Upper lobe of right lung (tissue), 1 donor: ENCODE data around the gene UQCRQ. TPM values are rescaled to one million over a fixed set of nuclear protein-coding genes. Genes with fewer than 3 reads are reported as not detected.

Experiments used
- ATAC-seq: fragments of 200-7000 bp; cut with Tn5 transposase; one replicate; pipeline ENCODE4 v1.9.1; 2020; ENCODE audit warnings: mild to moderate bottlenecking, moderate library complexity
- DNase-seq: peaks from one replicate; pipeline ENCODE4 v3.0.0-alpha.2; 2020
- H3K27ac ChIP-seq: fragments of 200-600 bp; one replicate; pipeline ENCODE4 v1.8.0; 2022
- H3K27me3 ChIP-seq: fragments of 200-600 bp; one replicate; pipeline ENCODE4 v1.8.0; 2022; ENCODE audit warnings: mild to moderate bottlenecking
- H3K36me3 ChIP-seq: fragments of 200-600 bp; one replicate; pipeline ENCODE4 v1.8.0; 2022
- H3K4me1 ChIP-seq: fragments of 200-600 bp; one replicate; pipeline ENCODE4 v1.8.0; 2022
- H3K4me3 ChIP-seq: fragments of 200-600 bp; one replicate; pipeline ENCODE4 v1.8.0; 2022; ENCODE audit warnings: mild to moderate bottlenecking
- H3K9me3 ChIP-seq: fragments of 200-600 bp; one replicate; pipeline ENCODE4 v1.8.0; 2022
- CTCF ChIP-seq: fragments of 200-600 bp; IDR thresholded peaks from one replicate; pipeline ENCODE4 v1.8.0; 2022; ENCODE audit warnings: antibody characterized with exemption
- intact Hi-C: fragments of 100-400 bp; cut with DNase I; formaldehyde crosslinking; loops from one replicate; pipeline ENCODE4 v1.11.0; 2022
- total RNA-seq: library from RNA; stranded (reverse); fragmentation: NEBNext Ultra II Directional; extraction: Animal tissue kit (Norgen Biotek cat#: 25700); gene quantifications from one replicate; pipeline ENCODE4 v1.2.1, GENCODE V29; 2021
- donor health status: DM: no; HTN: yes; CAD: no; lungs with severe emphysema.

UQCRQ gene
- total RNA-seq, 1 donor from 2014 or later: 256 TPM

- H3K4me3 ChIP-seq: peak overlapping the region; percentile 10
These were observed 40.5 kb upstream of the UQCRQ start for GRCh38 chr5:132825834-132826391.

GRCh38 chr5:132826424-132827082, 39.9 kb upstream of the UQCRQ start:
- DNase-seq (peak; percentile 51), ATAC-seq (no peak)
- Histone ChIP-seq H3K27me3 (no peaks in the 10 kb centered on the region), H3K9me3 (no peaks in the 10 kb centered on the region), H3K36me3 (no peaks in the 10 kb centered on the region), H3K27ac (peak overlapping the region; percentile 31), H3K4me1 (peaks cover 29% of the 10 kb centered on the region), H3K4me3 (no peak overlapping the region)
- TF ChIP-seq CTCF: no peak
- intact Hi-C loops: no loop called here

More at GRCh38 chr5:132825834-132826391, 40.5 kb upstream of the UQCRQ start:
- ATAC-seq: no peak
- TF ChIP-seq CTCF: no peak
- Histone ChIP-seq H3K27me3 (no peaks in the 10 kb centered on the region), H3K36me3 (no peaks in the 10 kb centered on the region), H3K27ac (peak overlapping the region; percentile 24), H3K4me1 (peaks cover 23% of the 10 kb centered on the region), H3K9me3 (no peaks in the 10 kb centered on the region)
- intact Hi-C loops: no loop called here
- no peak for DNase-seq

GRCh38 chr5:132827943-132828673, 38.3 kb upstream of the UQCRQ start:
- ATAC-seq (no peak), DNase-seq (no peak)
- Histone ChIP-seq H3K4me3 (no peak overlapping the region), H3K36me3 (no peaks in the 10 kb centered on the region), H3K27ac (no peak overlapping the region), H3K4me1 (peaks cover 29% of the 10 kb centered on the region), H3K27me3 (no peaks in the 10 kb centered on the region), H3K9me3 (no peaks in the 10 kb centered on the region)
- TF ChIP-seq CTCF: no peak
- intact Hi-C loops: no loop called here

- peaks cover 29% of the 10 kb centered on the region for H3K4me1 ChIP-seq
- intact Hi-C loops: no loop called here
- no peak for TF ChIP-seq CTCF
- H3K4me3 ChIP-seq: peak overlapping the region; percentile 73
- no peak overlapping the region for H3K27ac ChIP-seq
- no peaks in the 10 kb centered on the region for H3K27me3 ChIP-seq
- H3K9me3 ChIP-seq: no peaks in the 10 kb centered on the region
- no peaks in the 10 kb centered on the region for H3K36me3 ChIP-seq
- ATAC-seq (no peak), DNase-seq (no peak)
These were observed 37.5 kb upstream of the UQCRQ start for GRCh38 chr5:132828846-132829494.

- Histone ChIP-seq H3K9me3 (no peaks in the 10 kb centered on the region), H3K27me3 (no peaks in the 10 kb centered on the region), H3K4me1 (peaks cover 29% of the 10 kb centered on the region), H3K4me3 (peak overlapping the region; percentile 73), H3K36me3 (no peaks in the 10 kb centered on the region), H3K27ac (peak overlapping the region; percentile 91)
- peak; percentile 93 for DNase-seq
- peak; percentile 92 for TF ChIP-seq CTCF
- intact Hi-C loops: no loop called here
- peak; percentile 89 for ATAC-seq
These were observed 36.6 kb upstream of the UQCRQ start for GRCh38 chr5:132829742-132830435.
